Panc1 (cell line): Measurements from ENCODE around the gene ZNF146. TPM values are rescaled to one million over a fixed set of nuclear protein-coding genes. Genes with fewer than 3 reads are reported as not detected.
"Not testable (repeated sequence)": the region's sequence is repeated elsewhere in the genome, so short reads cannot be mapped to it uniquely, and the experiment has no call there.

Source experiments
- ATAC-seq: fragments of 200-7000 bp; cut with Tn5 transposase; 2 replicates; pipeline ENCODE4 v1.9.1; 2020; ENCODE audit warnings: mild to moderate bottlenecking, moderate library complexity
- BruUV-seq: library from RNA; stranded (reverse); fragments of 400-500 nt; replicated peaks from 2 replicates; lab custom pipeline; 2021; lab: Mats Ljungman, UMichigan
- CTCF ChIA-PET: fragments of 300-600 bp; sonication (Branson Sonifier 250); formaldehyde crosslinking; loops from one replicate; lab custom pipeline; 2022; ENCODE audit warnings: antibody characterized with exemption; lab: Charles Lee
- POLR2A ChIA-PET: fragments of 300-600 bp; sonication (Branson Sonifier 250); formaldehyde crosslinking; loops from one replicate; lab custom pipeline; 2022; ENCODE audit warnings: antibody characterized with exemption; lab: Charles Lee
- DNase-seq: peaks from one replicate; pipeline ENCODE4 v3.0.0-alpha.2; 2010; ENCODE audit warnings: low read depth, low spot score
- H3K27ac ChIP-seq: 2 replicates; pipeline ENCODE4 v1.5.1; 2011; ENCODE audit warnings: mild to moderate bottlenecking, low read length, inconsistent platforms
- H3K27me3 ChIP-seq: fragments of 200-500 bp; sonication (Bioruptor generic); 2 replicates; pipeline ENCODE4 v1.6.0; 2014; ENCODE audit warnings: low read length, inconsistent platforms; ENCODE audit not compliant: control insufficient read depth, insufficient read depth
- H3K36me3 ChIP-seq: fragments of 200-500 bp; sonication (Bioruptor generic); 2 replicates; pipeline ENCODE4 v1.5.1; 2014; ENCODE audit warnings: inconsistent platforms, mild to moderate bottlenecking, low read length, moderate library complexity; ENCODE audit not compliant: control insufficient read depth, insufficient read depth
- H3K4me1 ChIP-seq: 2 replicates; pipeline ENCODE4 v1.5.1; 2011; ENCODE audit warnings: inconsistent platforms, mild to moderate bottlenecking, low read length, moderate library complexity; ENCODE audit not compliant: control insufficient read depth, insufficient read depth
- H3K4me3 ChIP-seq, 2 experiments: 2 replicates each; pipeline ENCODE4 v1.5.1; 2011 to 2012; ENCODE audit warnings: low read depth in 2 of 2, low read length in 2 of 2, mild to moderate bottlenecking in 2 of 2, inconsistent platforms in 1 of 2, moderate library complexity in 1 of 2
- H3K9me3 ChIP-seq: fragments of 200-500 bp; sonication (Bioruptor generic); 2 replicates; pipeline ENCODE4 v1.5.1; 2014; ENCODE audit warnings: low read depth, mild to moderate bottlenecking, inconsistent platforms, low read length, moderate library complexity; ENCODE audit not compliant: control insufficient read depth, insufficient read depth
- POLR2AphosphoS5 ChIP-seq: IDR thresholded peaks from 2 replicates; pipeline ENCODE4 v1.6.1; 2012; ENCODE audit warnings: mild to moderate bottlenecking, low read depth, low read length, moderate library complexity
- REST ChIP-seq, 2 experiments: IDR thresholded peaks; 2 replicates each; pipeline ENCODE4 v1.6.1; 2011 to 2012; ENCODE audit warnings: low read depth in 2 of 2, control low read depth in 1 of 2, low read length in 1 of 2, mild to moderate bottlenecking in 1 of 2, moderate library complexity in 1 of 2; ENCODE audit not compliant: insufficient read depth in 1 of 2
- SIN3A ChIP-seq: IDR thresholded peaks from 2 replicates; pipeline ENCODE4 v1.6.1; 2012; ENCODE audit warnings: low read depth, mild to moderate bottlenecking, low read length, moderate library complexity, borderline replicate concordance; ENCODE audit not compliant: insufficient read depth
- TCF7L2 ChIP-seq: IDR thresholded peaks from 2 replicates; pipeline ENCODE4 v1.6.1; 2011; ENCODE audit warnings: mild to moderate bottlenecking, low read depth, low read length, inconsistent platforms
- in situ Hi-C: cut with HindIII; loops from 2 replicates; pipeline ENCODE4 v1.10.0; 2016; ENCODE audit warnings: low sequenced_read_pairs, low pct_unique_long_range_greater_than_20kb
- intact Hi-C: fragments of 100-400 bp; cut with micrococcal nuclease; formaldehyde crosslinking; loops from one replicate; pipeline ENCODE4 v1.10.0; 2022; ENCODE audit not compliant: unreplicated experiment
- total RNA-seq: library from RNA; stranded (reverse); gene quantifications from one replicate; pipeline ENCODE4 v1.2.1, GENCODE V29; 2021; ENCODE audit not compliant: unreplicated experiment
- TF ChIP-seq, protein P1 (sequence below): fragments of 450-650 bp; IDR thresholded peaks from 2 replicates; pipeline ENCODE4 v1.5.1; 2017; ENCODE audit warnings: mild to moderate bottlenecking

Gene ZNF146
- total RNA-seq, 1 experiment from 2014 or later, result 121 TPM

DNA sequence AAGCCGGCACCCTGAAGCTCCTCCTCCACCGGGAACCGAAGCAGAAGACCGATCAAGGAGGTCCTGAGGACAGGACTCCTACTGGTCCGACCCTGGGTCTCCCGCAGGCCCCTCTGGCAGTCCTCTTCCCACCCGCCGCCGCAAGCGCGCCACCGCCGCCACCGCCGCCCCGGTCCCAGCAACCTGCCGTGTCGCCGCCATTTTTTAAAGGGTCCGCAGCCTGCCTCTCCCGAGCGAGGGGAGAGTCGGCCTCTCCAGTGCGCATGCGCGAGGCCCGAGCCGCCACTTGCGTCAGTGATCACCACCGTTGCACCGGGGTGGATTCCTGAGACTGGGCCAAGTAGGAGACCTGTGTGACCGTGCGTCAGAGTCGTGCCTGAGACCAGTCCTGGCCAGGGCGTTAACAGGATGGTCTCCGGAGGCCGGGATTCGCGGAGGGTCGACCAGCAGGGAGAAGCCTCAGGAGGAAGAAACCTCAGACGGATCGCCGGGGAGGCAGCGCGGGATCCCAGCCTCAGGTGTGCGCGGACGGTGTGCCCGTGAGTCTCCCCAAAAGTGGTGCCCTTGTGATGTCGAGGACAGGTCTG lies 51.6 kb downstream of the ZNF146 start:
- DNase-seq, result no peak
- ChIA-PET POLR2A (no interaction called here), CTCF (no interaction called here)
- Histone ChIP-seq H3K9me3 (no peaks in the 10 kb centered on the region), H3K4me1 (no peaks in the 10 kb centered on the region), H3K4me3 (no peak overlapping the region), H3K27ac (no peak overlapping the region), H3K27me3 (no peaks in the 10 kb centered on the region), H3K36me3 (no peaks in the 10 kb centered on the region)
- no peak for ATAC-seq
- intact Hi-C loops (no loop called here), in situ Hi-C loops (no loop called here)
- BruUV-seq, result no TSS peak
- no peak for TF ChIP-seq SIN3A
- no peak for TF ChIP-seq POLR2AphosphoS5
- TF ChIP-seq REST (IDR thresholded peaks at IDR 0.05; ENCODE audit: insufficient read depth in 1 of 2, low read depth in 2 of 2, low read length in 1 of 2), result no peak

DNA sequence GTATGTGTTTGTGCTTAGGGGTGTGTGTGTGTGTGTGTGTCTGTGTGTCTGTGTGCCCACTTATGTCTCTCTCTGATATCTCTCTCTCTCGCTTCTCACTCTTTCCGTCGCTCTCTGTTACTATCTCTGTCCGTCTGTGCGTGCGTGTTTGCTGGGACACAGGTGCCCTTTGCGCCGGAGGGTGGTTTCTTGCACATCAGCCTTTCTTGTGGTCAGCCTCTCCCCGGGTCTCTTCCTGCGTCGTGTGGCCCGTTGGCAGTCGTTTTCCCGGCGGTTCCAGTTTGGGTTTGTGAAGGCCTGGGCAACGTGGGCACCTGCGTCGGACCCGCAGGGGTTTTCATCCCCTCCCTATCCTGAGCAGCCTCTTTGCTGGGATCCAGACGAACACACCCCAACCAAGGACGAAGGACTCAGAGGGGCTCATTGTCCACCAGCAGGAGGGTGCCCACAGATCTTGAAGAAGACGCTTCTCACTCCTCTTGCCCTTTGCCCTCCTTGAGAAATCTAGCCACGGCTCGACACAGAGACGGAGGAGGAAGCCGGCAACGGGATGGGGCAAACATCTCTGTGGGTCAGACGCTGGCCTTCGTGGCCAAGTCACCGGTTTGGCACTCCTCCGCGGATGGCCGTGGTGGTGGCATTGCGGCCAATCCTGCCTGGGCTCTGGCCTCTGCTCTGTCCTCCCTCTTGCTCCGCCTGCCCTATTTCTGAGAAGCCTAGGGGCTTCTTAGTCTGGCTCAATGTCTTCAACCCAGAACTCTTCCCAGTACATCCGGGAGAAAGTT lies 52.3 kb downstream of the ZNF146 start:
- H3K4me3 ChIP-seq, result no peak overlapping the region
- H3K36me3 ChIP-seq, result no peaks in the 10 kb centered on the region
- DNase-seq (no peak), ATAC-seq (no peak)
- no peaks in the 10 kb centered on the region for H3K4me1 ChIP-seq
- in situ Hi-C loops (no loop called here), intact Hi-C loops (no loop called here)
- H3K9me3 ChIP-seq, result no peaks in the 10 kb centered on the region
- H3K27ac ChIP-seq, result no peak overlapping the region
- no peak for TF ChIP-seq POLR2AphosphoS5
- TF ChIP-seq, protein P1, sequence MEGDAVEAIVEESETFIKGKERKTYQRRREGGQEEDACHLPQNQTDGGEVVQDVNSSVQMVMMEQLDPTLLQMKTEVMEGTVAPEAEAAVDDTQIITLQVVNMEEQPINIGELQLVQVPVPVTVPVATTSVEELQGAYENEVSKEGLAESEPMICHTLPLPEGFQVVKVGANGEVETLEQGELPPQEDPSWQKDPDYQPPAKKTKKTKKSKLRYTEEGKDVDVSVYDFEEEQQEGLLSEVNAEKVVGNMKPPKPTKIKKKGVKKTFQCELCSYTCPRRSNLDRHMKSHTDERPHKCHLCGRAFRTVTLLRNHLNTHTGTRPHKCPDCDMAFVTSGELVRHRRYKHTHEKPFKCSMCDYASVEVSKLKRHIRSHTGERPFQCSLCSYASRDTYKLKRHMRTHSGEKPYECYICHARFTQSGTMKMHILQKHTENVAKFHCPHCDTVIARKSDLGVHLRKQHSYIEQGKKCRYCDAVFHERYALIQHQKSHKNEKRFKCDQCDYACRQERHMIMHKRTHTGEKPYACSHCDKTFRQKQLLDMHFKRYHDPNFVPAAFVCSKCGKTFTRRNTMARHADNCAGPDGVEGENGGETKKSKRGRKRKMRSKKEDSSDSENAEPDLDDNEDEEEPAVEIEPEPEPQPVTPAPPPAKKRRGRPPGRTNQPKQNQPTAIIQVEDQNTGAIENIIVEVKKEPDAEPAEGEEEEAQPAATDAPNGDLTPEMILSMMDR, result no peak
- no peak for TF ChIP-seq TCF7L2
- TF ChIP-seq SIN3A, result no peak
- POLR2A ChIA-PET, result no interaction called here
- CTCF ChIA-PET, result no interaction called here
- no TSS peak for BruUV-seq
- no peaks in the 10 kb centered on the region for H3K27me3 ChIP-seq

- DNase-seq, H3K4me1 ChIP-seq, H3K9me3 ChIP-seq, BruUV-seq, in situ Hi-C loops, CTCF ChIA-PET, H3K36me3 ChIP-seq, intact Hi-C loops, ATAC-seq, H3K4me3 ChIP-seq, POLR2A ChIA-PET, H3K27ac ChIP-seq, H3K27me3 ChIP-seq: not testable (repeated sequence)
Observed at GRCh38 chr19:36268081-36268480, 53.2 kb downstream of the ZNF146 start.

GRCh38 chr19:36268591-36268990 lies 53.7 kb downstream of the ZNF146 start:
- H3K36me3 ChIP-seq, DNase-seq, H3K4me3 ChIP-seq, H3K9me3 ChIP-seq, CTCF ChIA-PET, BruUV-seq, intact Hi-C loops, ATAC-seq, POLR2A ChIA-PET, in situ Hi-C loops, H3K27ac ChIP-seq, H3K4me1 ChIP-seq, H3K27me3 ChIP-seq: not testable (repeated sequence)

DNA sequence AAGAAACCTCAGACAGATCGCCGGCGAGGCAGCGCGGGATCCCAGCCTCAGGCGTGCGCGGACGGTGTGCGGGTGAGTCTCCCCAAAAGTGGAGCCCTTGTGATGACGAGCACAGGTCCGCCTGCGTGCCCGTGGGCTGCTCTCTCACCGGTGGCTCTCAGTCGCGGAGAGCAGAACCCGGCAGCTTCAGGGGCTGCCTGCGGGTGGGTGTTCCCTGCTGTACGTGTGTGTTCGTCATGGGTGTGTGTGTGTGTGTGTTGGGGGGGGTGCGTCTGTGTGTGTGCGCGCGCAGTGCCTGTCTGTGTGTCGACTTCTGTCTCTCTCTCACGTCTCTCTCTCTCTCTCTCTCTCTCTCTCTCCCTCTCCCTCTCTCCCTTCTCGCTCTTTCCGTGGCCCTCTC lies 54.4 kb downstream of the ZNF146 start:
- ATAC-seq, intact Hi-C loops: not testable (repeated sequence)

More for the DNA sequence above, 54.4 kb downstream of the ZNF146 start:
- H3K4me1 ChIP-seq, H3K9me3 ChIP-seq, CTCF ChIA-PET, H3K36me3 ChIP-seq, POLR2A ChIA-PET, in situ Hi-C loops, H3K4me3 ChIP-seq, DNase-seq, H3K27ac ChIP-seq, H3K27me3 ChIP-seq, BruUV-seq: not testable (repeated sequence)
